KG1 (cell line): ENCODE measurements around the gene CEP44.
"Not testable (repeated sequence)": the region's sequence is repeated elsewhere in the genome, so short reads cannot be mapped to it uniquely, and the experiment has no call there.

ENCODE experiments used
- DNase-seq: peaks from one replicate; lab custom pipeline; 2025; lab: John Stamatoyannopoulos, UW

The CEP44 gene, protein sequence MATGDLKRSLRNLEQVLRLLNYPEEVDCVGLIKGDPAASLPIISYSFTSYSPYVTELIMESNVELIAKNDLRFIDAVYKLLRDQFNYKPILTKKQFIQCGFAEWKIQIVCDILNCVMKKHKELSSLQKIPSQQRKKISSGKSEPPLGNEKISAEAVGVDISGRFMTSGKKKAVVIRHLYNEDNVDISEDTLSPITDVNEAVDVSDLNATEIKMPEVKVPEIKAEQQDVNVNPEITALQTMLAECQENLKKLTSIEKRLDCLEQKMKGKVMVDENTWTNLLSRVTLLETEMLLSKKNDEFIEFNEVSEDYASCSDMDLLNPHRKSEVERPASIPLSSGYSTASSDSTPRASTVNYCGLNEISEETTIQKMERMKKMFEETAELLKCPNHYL

DNA sequence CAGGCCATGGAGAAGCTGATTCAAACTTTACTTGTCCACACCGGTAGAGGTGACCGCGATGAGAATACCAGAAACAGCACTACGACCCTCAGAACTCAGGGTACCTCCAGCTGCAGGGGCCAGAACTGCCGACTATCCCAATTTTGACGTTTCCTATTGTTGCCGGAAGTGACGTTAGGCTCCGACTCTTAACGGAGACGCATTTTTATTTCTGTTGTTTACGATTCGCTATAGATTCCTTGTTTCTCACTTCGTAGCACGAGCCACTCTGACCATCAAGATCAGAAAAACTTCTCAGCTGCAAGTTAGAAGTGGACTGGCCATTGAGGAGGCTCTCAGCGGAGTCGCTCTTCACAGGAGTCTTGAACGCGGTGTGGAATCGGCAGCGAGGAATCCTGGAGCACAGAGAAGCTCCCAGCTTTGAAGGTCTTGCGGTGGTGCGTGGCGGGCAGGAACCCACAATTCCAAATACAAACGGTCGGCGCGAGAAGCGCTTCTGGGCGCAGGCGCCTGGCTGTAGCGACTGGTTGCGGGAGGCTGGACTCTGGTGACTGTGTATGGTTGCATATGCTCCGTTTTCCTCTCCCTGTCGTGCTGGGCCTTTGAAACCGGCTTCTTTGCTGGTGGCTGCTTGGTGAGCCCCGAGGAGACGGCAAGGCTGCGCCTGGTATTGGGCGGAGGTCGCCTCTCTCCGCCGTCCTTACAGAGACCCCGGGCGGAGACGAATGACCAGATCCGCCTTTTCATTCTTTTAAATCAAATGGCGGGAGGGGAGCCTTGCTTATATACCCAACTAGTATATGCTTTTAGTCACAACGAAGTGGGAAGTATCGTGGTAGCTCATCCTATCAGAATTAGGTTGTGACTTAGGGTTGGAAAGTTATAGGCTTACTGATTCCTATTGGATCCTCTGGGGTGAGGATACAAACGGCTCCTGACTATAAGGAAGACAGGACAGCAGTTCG is at the start of gene CEP44, which contains the start of gene FBXO8:
CEP44 (plus strand) TSS at position 405 of the 965 bp plus-strand sequence. CDS start 15,211 bp downstream, outside the sequence.
FBXO8 (minus strand) TSS at position 161 of the 965 bp plus-strand sequence. CDS start 20,575 bp downstream, outside the sequence.
- peak; percentile 64 for DNase-seq

DNA sequence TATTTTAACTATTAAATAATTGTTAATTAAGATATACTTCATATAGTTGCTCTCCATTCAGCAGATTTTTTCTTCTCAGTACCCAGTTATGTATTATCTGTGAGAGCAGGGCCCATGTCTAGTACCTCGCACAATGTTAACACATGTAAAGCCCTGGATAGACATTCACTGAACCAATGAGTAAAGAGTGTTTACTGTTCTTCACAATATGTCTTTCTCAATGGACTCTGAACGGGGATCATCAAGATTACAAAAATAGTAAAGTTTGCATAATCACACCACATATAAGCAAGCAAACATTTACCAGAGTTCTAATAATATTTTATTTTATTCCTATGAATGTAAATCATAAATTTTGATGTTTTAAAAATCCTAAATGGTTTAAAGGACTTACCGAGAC is 47.4 kb upstream of the CEP44 start:
- no peak for DNase-seq

- no peak for DNase-seq
These were observed 42.5 kb upstream of the CEP44 start for GRCh38 chr4:174241162-174241561.

DNA sequence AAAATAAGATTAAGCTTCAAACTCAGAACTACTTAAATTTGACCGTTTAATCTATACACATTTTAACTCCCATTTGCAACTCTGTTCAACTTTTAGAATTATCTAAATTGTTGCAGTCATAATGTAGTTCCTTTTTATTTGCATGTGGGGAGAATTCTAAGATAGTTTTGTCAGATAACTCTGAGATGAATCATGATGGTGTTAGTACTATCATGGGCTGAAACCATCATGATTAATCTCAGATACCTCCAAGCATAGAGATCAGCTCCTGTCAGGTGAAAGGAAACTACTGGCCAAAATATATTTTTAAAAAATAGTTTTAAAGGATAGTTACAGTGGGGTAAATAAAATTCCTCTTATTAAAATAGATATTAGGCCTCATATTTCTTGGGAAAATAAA is 39.3 kb upstream of the CEP44 start:
- no peak for DNase-seq

GRCh38 chr4:174245714-174246113 is 38.0 kb upstream of the CEP44 start:
- no peak for DNase-seq

DNA sequence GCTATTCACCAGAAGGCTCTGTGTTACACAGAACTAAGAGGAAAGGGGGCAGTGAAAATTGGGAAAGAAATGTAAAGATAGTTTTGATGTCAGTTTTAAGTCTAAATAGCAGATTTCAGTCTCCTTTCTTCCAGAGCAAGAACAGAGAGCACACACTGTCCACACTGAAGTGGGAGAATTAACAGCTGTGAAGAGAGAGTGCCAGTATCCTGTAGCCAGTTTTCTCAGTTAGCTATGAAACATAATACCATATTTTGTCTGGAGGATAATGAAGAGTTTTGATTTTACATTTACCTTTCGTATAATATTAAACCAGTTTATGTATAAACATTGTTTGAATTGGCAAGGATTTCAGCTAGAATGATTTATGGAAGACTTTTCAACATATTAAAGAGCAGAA is 35.3 kb upstream of the CEP44 start:
- no peak for DNase-seq

GRCh38 chr4:174252412-174252811 is 31.3 kb upstream of the CEP44 start:
- DNase-seq = no peak

DNA sequence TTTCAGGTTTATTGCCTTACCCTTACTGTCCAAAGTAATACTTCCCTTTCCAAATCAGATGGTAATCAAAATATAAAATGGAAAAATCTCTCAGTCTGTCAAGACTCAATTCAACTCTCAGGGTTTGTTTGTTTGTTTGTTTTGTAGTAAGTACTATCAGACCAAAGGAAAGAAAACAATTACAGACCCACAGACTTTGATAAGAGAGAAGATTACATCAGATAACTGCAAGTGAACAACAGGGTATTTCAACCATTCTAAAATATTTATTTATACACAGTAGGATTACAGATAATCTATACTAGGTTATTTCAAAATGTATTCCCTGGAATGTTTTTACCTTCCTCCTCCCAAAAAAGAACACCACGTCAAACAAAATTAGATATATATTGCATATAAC is 29.1 kb upstream of the CEP44 start:
- no peak for DNase-seq

DNA sequence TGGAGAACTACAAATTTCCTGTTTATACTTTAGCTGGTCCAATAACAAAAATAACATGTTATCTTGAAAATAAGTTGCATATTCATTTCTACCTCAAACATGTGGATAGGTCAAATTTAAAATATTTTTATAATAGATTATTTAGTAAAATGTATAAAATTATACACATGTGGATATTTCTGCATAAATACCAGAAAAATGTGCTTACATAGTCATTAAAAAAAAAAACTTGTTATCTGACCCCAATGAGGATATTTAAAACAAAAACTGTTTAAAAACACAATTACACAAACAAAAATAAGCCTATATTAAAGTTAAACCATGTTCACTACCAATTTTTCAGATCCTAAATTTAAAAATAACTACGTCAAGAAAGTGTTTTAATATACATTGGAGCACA is 28.3 kb upstream of the CEP44 start:
- DNase-seq = no peak

- no peak for DNase-seq
These were observed 27.9 kb upstream of the CEP44 start for GRCh38 chr4:174255786-174256185.

DNA sequence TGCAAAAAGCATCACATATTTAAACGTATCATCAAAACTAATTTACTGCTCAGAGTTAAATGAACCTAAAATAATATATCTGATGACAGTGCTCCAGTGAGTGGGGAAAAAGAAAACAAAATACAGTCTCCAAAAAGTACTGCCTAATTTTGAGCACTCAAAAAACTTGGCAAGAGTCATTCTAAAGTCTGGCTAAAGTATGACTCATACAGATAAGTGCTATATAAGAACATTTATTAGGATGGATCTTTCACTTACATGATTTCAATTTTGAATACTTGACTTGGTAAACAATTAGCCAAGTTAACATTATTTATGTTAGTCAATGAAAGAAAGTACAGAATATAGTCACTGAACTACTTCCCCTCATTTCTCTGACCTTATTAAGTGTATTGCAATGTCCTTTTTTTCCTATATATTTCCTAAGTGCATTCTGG is 27.4 kb upstream of the CEP44 start:
- DNase-seq = no peak

DNA sequence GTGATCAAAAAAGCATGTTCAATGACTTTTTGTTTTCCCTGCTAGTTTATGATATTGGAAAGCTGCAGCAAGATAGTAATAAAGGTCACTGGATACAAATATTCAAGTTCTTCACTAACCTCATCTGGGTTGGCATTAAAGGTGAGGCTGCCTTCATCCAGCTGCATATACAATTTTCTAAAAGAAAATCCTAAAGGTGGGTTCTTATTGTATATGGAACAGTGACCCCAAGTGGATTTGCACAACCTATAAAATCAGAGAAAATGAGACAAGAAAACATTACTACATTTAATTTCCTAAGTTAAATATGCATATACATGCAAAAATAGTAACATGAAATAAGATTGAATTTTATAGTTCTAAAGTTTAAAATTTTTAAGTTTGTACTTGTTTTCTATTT is 24.1 kb upstream of the CEP44 start:
- no peak for DNase-seq

DNA sequence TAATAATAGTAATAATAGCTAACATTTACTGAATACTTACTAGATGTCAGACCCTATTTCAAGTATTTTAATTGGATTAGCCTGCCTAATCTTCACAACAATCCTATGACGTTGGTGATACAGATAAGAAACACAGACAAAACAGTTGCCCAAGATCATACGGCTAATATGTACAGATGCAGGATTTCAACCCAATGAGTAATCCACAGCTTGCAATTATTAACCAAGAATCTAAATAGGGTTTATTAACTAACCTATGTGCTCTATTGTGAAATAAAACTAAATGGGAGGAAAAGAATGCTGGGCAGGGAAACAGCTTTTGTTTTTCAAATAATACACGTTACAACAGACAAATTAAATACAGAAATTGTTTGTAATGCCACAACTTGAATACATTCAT is 23.6 kb upstream of the CEP44 start:
- DNase-seq = no peak

DNA sequence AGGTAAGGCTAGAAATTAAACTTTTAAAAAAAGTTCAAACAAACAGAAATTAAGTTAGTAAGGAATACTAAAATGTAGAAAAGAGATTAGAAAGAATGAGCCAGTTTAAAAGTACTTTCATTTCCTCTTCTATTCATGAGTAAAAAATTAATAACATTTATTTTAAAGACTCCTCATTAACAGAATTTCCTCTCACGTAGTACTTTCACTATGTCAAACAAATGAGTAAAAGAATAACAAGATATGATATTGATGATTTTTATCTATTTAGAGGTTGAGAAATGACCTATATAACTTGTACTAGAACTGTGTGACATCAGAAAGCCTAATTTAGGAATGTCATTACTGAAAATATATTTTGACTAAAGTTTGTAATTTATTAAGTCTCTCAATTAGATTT is 22.3 kb upstream of the CEP44 start:
- DNase-seq = not testable (repeated sequence)

DNA sequence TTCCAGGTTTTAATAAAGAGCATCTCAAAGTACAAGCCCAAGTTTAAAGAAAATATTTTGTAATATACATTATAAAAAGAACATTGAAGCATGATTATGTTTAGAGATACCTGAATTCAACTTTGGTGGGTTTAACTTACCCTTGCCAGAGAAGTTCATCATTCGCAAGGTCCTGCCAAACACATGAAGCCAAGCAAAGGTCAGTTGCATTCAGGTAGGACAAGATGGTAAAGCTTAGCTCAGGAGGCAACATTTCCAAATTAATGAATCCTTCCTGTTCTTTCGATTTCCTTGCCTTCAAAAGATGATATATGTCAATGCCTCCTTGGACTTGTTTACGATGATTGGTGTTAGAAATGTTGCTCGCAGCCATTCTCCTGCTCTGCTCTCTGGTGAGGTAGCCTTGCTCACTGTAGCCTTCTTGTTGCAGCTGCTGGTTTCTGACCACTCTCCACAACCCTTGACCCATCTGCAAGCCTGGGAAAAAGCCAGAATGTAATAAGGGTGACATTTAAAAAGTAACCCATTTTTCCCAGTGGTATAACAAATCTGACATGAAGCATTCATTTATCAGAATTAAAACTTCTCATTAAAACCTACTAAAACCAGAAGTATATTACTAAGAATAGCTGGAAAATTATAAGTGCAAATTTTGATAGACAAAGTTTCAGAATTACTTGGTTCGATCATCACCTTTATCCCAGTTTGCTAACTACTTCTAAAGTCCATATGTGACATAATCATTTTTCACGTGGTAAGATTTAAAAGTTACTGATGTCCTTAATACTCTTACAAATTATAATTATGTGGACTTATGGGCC is 20.9 kb upstream of the CEP44 start:
- no peak for DNase-seq

- no peak for DNase-seq
These were observed 20.3 kb upstream of the CEP44 start for GRCh38 chr4:174263445-174263736.

GRCh38 chr4:174265916-174266315 is 17.8 kb upstream of the CEP44 start:
- no peak for DNase-seq

DNA sequence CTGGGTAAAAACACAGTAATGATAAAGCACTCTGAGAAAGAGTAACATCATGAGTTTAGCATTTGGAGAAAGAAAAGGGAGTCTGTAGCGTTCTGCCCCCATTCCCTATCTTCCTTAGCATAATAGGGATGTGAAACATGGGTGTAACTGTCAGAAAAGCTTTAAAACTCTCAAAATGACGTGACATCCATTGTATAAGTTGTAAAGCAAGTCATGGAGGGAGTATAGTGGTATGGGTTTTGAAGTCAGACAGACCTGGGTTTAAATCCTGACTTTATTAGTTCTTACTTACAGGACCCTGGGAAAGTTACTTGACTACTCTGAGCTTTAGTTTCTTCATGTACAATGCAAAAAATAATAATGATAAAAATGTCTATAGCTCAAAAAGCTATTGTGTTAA is 17.3 kb upstream of the CEP44 start:
- no peak for DNase-seq

- no peak for DNase-seq
These were observed 9.8 kb upstream of the CEP44 start for GRCh38 chr4:174273930-174274329.

- DNase-seq = no peak
These were observed 9.3 kb upstream of the CEP44 start for GRCh38 chr4:174274436-174274835.

DNA sequence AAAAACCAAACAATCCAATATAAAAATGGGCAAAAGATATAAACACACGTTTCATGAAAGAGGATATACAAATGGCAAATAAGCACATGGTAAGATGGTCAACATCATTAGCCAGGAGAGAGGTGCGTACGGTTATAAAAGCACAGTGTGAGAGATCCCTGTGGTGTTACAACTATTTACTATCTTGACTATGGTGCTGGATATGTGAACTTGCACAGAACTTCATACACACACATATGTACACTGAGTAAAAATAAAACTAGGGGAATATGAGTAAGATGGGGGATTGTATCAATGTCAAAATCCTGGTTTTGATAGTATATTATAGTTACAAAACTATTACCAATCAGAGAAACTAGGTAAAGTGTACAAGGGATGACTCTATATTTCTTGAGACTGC is 8.6 kb upstream of the CEP44 start:
- no peak for DNase-seq

- no peak for DNase-seq
These were observed 6.3 kb upstream of the CEP44 start for GRCh38 chr4:174277433-174277832.
